ENCODE data around the gene PDZRN3. TPM values are rescaled to one million over a fixed set of nuclear protein-coding genes. Genes with fewer than 3 reads are reported as not detected.

Gene PDZRN3
- total RNA-seq, 1 donor from 2014 or later = 98.0 TPM

GRCh38 chr3:73393005-73393404 is 231.7 kb downstream of the PDZRN3 start:
- DNase-seq (ENCODE audit: low spot score) = no peak

GRCh38 chr3:73391984-73392383 is 232.8 kb downstream of the PDZRN3 start:
- DNase-seq (ENCODE audit: low spot score) = no peak

GRCh38 chr3:73389928-73390327 is 234.8 kb downstream of the PDZRN3 start:
- no peak for DNase-seq (ENCODE audit: low spot score)

GRCh38 chr3:73389117-73389813 is 235.5 kb downstream of the PDZRN3 start:
- no peak for DNase-seq (ENCODE audit: low spot score)

DNA sequence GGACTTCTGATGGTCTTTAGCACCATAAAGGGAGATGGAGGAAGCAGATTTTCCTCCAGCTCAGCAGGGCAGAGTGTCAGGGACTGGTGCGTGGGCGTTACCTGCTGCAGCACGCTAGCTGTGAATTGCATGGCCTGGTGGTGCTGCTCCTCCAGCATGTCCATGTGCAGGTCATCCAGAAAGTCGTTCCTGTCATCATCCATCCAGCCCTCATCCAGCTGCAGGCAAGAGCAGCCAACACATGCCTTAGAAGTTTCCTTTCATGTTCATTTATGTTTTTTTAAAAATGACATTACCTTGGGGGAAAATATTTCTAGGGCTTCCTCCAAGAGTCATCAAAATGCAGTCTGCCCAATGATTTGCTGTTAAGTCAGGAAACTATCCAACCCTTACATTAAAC is 239.2 kb downstream of the PDZRN3 start:
- no peak for DNase-seq (ENCODE audit: low spot score)

DNA sequence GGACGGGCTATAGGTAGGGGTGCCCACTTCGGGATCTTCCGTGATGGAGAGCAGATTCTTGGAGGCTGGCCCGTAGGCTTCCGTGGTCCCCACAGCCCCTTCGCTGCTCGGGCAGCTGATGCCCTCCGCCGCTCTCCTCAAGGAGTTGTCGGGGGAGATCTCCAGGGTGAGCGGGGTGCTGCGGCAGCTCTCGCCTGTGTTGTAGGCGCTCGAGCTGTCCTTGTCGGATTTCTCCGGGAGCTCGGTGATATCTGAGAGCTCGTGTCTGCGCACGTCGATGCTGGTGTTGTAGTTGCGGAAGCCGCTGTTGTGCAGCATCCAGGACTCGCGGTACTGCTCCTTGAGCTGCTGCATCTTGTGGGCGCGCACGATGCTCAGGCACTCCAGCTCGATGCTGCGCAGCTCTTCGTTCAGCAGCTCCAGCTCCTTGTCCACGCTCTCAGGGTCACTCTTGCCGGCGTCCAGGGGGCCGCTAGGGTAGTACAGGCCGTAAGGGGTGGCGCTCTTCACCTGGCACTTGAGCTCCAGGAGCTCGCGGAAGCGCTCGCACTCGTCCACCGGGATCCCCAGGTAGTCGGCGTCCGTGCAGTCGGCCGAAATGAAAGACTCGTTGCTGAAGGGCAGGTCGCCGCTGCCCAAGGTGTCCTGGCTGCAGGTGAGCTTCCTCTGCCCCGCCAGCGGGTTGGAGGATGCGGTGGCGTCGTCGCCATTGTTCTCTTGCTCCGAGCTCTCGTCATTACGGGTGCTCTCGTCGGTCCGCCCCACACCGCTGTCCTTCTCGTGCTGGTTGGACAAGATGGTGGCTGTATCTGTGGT is 240.4 kb downstream of the PDZRN3 start:
- no peak for DNase-seq (ENCODE audit: low spot score)

DNA sequence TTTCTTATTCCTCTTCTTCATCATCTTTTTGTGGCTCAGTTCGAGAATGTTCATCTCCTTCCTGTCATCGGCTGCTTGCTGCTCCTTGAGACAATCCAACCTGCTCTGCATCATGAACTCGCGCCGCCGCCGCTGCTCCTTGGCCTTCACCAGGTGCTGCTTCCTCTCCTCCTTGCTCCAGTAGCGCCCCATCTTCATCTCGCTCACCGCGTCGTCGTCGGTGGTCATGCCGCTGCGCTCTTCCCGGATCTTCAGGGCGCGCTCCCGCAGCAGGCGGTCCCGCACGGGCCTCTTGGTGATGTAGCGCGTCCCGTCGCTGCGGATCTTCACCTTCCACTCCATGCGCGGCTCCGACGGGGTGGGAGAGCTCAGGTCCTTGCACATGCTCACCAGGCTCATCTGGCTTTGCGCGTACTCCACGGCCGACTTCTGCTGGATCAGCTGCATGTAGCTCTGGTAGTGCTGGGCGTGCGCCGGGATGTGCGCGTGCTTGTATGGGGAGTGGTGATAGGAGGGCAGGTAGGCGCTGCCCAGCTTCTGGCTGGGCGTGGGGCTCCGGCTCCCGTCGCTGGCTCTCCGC is 241.2 kb downstream of the PDZRN3 start:
- no peak for DNase-seq (ENCODE audit: low spot score)

DNA sequence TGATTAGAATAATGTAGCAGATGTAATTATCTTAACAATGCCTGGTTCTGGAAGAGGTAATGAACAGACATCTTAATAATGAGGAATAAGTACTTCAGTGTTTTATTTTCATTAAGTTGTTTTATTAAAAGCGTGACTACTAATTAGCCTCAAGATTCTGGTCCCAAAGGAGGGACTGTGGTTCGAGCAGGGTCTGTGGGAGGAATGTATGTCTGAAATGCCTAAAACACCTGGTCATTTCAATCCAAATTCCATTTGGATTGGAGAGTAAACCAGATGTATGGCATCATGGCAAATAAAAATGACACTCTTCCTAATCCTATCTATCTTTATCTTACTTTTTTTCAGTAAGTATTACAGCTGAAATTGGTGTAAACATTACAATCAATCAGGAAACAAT is 243.2 kb downstream of the PDZRN3 start:
- no peak for DNase-seq (ENCODE audit: low spot score)

GRCh38 chr3:73380735-73381532 is 243.8 kb downstream of the PDZRN3 start:
- no peak for DNase-seq (ENCODE audit: low spot score)

- DNase-seq (ENCODE audit: low spot score) = no peak
Observed at GRCh38 chr3:73379465-73379864, 245.3 kb downstream of the PDZRN3 start.

GRCh38 chr3:73378207-73378606 is 246.5 kb downstream of the PDZRN3 start:
- DNase-seq (ENCODE audit: low spot score) = no peak

DNA sequence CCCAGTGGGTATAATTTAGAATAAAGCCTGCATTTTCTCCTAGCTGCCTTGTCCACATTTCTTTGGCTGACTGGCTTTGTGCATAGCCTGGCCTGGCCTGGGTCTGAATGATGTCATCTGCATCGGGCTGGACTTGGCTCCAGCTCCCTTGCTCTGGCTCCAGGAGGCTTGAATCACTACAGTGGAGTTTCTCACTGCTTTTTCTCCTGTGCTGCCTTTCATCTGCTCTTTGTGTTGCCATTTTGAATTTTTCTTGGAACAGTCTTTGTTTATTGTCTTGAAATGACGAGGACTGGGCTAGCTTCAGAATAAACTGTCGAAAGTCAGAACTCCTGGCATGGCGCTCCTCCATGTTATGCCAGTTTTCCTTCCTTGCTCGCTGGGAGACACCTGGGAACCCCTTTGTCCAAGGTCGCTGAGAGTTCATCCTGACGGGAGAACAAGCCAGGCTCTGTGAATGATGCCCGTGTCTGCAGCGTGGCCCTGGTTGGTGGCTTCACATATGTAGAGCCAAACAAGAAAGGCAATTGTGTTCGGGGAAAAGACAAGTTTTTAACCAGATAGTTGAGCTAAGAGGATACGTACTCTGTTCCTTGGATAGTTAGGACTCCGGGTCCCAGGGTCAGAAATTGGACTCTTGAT is 258.9 kb downstream of the PDZRN3 start:
- peak; percentile 93 for DNase-seq (ENCODE audit: low spot score)

- no peak for DNase-seq (ENCODE audit: low spot score)
Observed at GRCh38 chr3:73364517-73364916, 260.2 kb downstream of the PDZRN3 start.

- DNase-seq (ENCODE audit: low spot score) = no peak
Observed at GRCh38 chr3:73363093-73363492, 261.6 kb downstream of the PDZRN3 start.

DNA sequence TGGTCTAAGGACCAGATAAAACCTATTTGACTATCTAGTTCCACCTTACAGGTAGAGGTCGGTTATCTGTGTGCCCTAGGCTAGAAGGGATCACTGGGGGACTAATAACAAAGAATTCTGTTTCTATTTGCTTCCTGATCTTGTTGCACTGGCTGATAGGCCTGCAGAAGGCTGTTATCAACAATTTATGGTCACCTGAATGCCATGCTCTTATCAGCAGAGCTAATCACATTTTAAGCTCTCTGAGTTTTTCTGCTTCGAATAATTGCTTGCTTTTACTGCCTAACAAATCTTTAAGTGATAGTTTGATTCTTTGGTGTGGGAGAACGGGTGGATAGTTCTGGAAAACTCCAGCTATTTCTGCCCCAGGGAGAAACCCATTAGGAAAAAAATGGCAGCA is 263.1 kb downstream of the PDZRN3 start:
- DNase-seq (ENCODE audit: low spot score) = no peak

DNA sequence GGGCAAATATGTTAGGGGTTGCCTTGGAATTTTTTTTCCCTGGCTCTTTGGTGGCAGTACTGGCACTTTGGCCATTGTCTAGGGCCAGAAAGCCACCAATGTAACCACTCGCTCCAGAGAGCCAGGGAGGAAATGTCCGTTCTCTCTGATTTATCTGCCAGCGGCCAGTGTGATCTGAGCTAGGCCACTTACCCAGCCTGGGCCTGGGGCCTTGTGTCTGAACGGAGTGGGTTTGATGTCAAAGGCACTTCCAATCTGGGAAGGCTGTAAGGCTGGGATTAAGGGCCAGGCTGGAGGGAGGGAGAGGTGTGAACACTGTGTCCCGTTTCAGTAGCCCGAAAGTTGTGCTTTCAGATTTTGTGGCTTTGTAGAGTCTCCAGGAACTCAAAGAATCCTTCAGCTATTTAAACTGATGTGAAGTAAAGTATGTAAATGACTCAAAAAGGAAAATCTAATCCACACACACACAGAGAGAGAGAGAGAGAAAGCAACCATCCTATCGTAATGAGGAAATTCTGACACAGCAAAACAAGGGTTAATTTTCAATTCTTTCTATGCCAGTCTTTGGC is 271.0 kb downstream of the PDZRN3 start:
- DNase-seq (ENCODE audit: low spot score) = peak; percentile 18

DNA sequence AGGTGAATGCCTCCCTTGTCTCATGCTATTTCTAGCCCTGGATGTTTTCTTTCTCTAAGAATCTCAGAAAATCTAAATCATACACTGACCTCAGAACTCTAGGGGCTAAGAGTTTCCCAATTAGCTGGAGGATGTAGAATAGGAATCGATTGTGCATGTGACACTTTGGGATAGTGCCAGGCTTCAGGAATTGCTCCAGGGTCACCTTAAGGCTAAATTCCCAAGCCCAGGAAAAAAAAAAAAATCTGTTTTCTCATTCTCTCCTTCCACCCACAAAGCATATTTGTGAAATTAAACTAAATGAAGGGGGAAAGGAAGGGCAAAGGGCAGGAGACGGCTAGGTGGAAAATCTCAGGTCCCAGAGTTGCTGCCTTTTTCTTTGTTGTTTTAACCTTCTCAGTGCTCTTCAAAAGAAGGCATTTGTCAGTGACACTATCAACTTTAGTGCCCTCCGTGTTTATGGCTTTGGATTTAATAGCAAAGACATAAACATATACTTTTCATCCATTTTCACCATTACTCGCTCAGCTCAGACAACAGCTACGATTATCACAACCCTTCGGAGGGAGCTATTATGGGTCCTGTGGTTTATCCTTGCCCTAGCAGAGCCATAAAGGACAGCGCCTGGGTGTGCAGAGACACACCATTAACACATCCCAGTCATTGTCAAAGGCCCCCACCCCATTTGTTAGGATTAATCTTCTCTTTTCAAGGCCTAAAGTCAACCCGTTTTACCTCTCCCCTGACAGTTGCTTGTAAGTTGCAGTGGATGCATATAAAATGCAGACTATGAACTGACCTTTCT is 271.7 kb downstream of the PDZRN3 start:
- DNase-seq (ENCODE audit: low spot score) = no peak

DNA sequence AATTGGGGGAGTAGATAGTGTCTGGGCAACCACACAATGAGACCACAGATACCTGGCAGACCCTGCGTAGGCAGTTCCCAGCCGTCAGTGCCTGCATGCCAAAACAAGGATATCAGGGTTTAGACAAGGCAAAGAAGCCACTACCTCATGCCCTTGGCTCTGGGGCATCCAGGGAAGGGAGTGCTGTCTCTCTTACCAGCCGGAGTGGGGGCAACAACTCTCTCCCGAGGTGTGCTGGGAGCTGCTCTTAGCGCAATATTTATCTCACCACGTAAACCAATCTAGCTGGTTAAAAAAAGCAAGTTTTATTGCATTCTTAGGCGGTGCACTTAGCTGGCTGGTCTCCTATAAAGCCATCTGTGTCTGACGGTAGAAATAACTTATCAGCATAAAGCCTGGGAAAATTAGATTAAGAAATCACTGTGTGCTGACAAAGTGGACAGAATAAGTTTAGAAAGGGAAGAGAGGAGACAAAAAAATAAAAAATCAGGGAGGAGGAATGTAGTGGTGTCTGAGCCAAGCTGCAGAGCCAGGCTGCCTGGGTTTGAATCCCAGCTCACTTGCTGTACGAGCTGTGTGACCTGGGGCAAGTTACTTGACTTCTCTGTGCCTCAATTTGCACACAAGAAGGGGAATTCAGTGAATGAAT is 273.2 kb downstream of the PDZRN3 start:
- DNase-seq (ENCODE audit: low spot score) = peak; percentile 64

DNA sequence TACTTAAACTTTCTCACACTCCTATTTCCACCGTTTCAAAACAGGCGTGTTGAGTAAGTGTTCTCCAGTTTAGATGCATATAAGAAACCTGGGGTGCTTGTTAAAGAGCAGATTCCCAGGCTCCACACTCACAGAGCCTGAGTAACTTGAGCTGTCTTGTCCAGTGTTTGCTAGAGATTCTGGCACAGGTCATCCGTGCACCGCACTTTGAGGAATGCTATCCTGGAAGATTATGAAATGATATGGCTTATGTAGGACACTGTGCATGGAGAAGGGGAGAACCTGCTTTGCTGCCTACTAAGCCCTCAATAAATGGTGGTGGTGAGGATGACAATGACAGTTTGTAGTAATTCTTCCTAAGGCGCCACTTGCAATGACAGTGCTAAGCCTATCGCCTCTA is 273.7 kb downstream of the PDZRN3 start:
- peak; percentile 29 for DNase-seq (ENCODE audit: low spot score)

DNA sequence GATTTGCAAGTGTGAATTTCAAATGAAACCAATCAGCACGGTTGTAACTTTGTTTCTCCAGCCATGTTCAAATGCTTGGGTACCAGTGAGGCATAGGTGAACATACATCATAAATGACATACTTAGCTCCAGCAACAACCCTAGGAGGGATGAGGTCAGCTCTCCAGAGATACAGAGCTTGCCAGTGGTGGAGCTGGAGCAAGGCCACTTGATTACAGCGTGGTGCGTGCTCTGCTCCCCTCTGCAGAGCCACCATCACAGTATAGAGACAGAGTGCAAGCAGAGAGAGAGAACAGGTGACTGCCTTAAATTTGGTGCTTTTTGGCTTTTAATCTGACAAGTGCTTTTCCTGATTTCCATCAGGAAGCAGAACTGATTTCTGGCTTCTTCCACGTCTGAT is 275.1 kb downstream of the PDZRN3 start:
- no peak for DNase-seq (ENCODE audit: low spot score)
